HepG2 (cell line): ENCODE data around the gene PLD3. TPM values are rescaled to one million over a fixed set of nuclear protein-coding genes. Genes with fewer than 3 reads are reported as not detected.

Experiments used
- ATAC-seq: fragments of 200-7000 bp; cut with Tn5 transposase; 3 replicates; pipeline ENCODE4 v1.9.1; 2020; ENCODE audit warnings: mild to moderate bottlenecking, moderate library complexity
- BruUV-seq: library from RNA; stranded (reverse); fragments of 400-500 nt; replicated peaks from 2 replicates; lab custom pipeline; 2021; lab: Mats Ljungman, UMichigan
- CTCF ChIA-PET: fragments of 300-600 bp; formaldehyde crosslinking; extraction: SDS; loops from one replicate; lab custom pipeline; 2021; ENCODE audit warnings: low total read pairs, inconsistent platforms, low intra/inter-chr PET ratio; lab: Yijun Ruan, JAX
- POLR2A ChIA-PET: fragments of 350-600 bp; sonication (Branson Sonifier 250); formaldehyde crosslinking; loops from one replicate; lab custom pipeline; 2020; ENCODE audit warnings: antibody characterized with exemption, inconsistent platforms; lab: Yijun Ruan, JAX
- DNase-seq: peaks from one replicate; pipeline ENCODE4 v3.0.0-alpha.2; 2015; ENCODE audit warnings: low spot score
- FAIRE-seq: peaks from 3 replicates; lab custom pipeline; 2011; peaks lifted over from hg19 to GRCh38; lab: Jason Lieb, UNC
- H2AFZ ChIP-seq: one replicate; pipeline ENCODE4 v1.6.1; 2011; ENCODE audit warnings: low read length, inconsistent platforms
- H3K27ac ChIP-seq: fragments of 300-600 bp; 3 replicates; pipeline ENCODE4 v1.8.0; 2011; ENCODE audit warnings: mixed run types, mild to moderate bottlenecking, mixed read lengths, low read length, inconsistent platforms; ENCODE audit not compliant: insufficient read depth; ENCODE audit errors: extremely low read length
- H3K27me3 ChIP-seq, 2 experiments: fragments of 200-600 bp in 1 of 2; 2 replicates in 1 of 2; 3 replicates in 1 of 2; pipeline versions ENCODE4 v1.6.0 to v1.8.0; 2011; ENCODE audit warnings: low read length in 2 of 2, mild to moderate bottlenecking in 2 of 2, moderate library complexity in 2 of 2, inconsistent platforms in 1 of 2; ENCODE audit not compliant: insufficient read depth in 2 of 2, control insufficient read depth in 1 of 2
- H3K36me3 ChIP-seq, 2 experiments: fragments of 200-600 bp in 1 of 2; replicated peaks in 1 of 2; 2 replicates in 1 of 2; 3 replicates in 1 of 2; pipeline versions ENCODE4 v1.5.1 to v1.8.0; 2011; ENCODE audit warnings: low read length in 2 of 2, inconsistent platforms in 1 of 2; ENCODE audit not compliant: insufficient read depth in 2 of 2, control insufficient read depth in 1 of 2
- H3K4me1 ChIP-seq: 2 replicates; pipeline ENCODE4 v1.5.1; 2012; ENCODE audit warnings: low read length, inconsistent platforms; ENCODE audit not compliant: insufficient read depth
- H3K4me2 ChIP-seq: 2 replicates; pipeline ENCODE4 v1.6.0; 2011; ENCODE audit warnings: low read depth, low read length, inconsistent platforms
- H3K4me3 ChIP-seq, 3 experiments: fragments of 200-600 bp in 1 of 3; sonication (generic), shearing (Covaris generic) in 1 of 3; replicated peaks in 1 of 3; 2 replicates each; pipeline ENCODE4 v1.5.1; 2011 to 2016; ENCODE audit warnings: low read length in 3 of 3, inconsistent platforms in 2 of 3, low read depth in 2 of 3, mild to moderate bottlenecking in 2 of 3, control low read depth in 1 of 3, mixed read lengths in 1 of 3; ENCODE audit not compliant: insufficient read depth in 1 of 3
- H3K79me2 ChIP-seq: one replicate; pipeline ENCODE4 v1.6.1; 2011; ENCODE audit warnings: low read length, inconsistent platforms; ENCODE audit not compliant: insufficient read depth
- H3K9ac ChIP-seq: 2 replicates; pipeline ENCODE4 v1.6.0; 2011; ENCODE audit warnings: mild to moderate bottlenecking, low read depth, low read length, inconsistent platforms; ENCODE audit not compliant: insufficient read depth
- H3K9me3 ChIP-seq: 2 replicates; pipeline ENCODE4 v1.5.1; 2012; ENCODE audit warnings: mild to moderate bottlenecking, low read length
- H4K20me1 ChIP-seq: 2 replicates; pipeline ENCODE4 v1.6.0; 2011; ENCODE audit warnings: inconsistent platforms, mild to moderate bottlenecking, low read length, moderate library complexity; ENCODE audit not compliant: insufficient read depth
- NCOA5 ChIP-seq: sonication (generic); formaldehyde crosslinking; IDR thresholded peaks from 2 replicates; pipeline ENCODE4 v1.4.0; 2020; ENCODE audit warnings: missing genetic modification reagents
- NR3C1 ChIP-seq: sonication (generic); formaldehyde crosslinking; IDR thresholded peaks from 2 replicates; pipeline ENCODE4 v1.4.0; 2020; ENCODE audit warnings: missing genetic modification reagents
- SIX4 ChIP-seq: sonication (generic); formaldehyde crosslinking; IDR thresholded peaks from 2 replicates; pipeline ENCODE4 v1.4.0; 2020; ENCODE audit warnings: missing genetic modification reagents
- TBX3 ChIP-seq: fragments of 450-650 bp; IDR thresholded peaks from 2 replicates; pipeline ENCODE4 v1.6.1; 2017; ENCODE audit warnings: antibody characterized with exemption, mild to moderate bottlenecking, inconsistent platforms, borderline replicate concordance
- ZFY ChIP-seq: sonication (generic); formaldehyde crosslinking; IDR thresholded peaks from 2 replicates; pipeline ENCODE4 v1.4.0; 2020; ENCODE audit warnings: missing genetic modification reagents
- WGBS: methylation state at CpG from one replicate; pipeline ENCODE4 v1.1.6; 2017; ENCODE audit warnings: low lambda C conversion rate; 5-methylcytosine and 5-hydroxymethylcytosine counted together
- in situ Hi-C: cut with HindIII; loops from 2 replicates; pipeline ENCODE4 v1.10.0; 2017; ENCODE audit warnings: low pct_unique_long_range_greater_than_20kb; ENCODE audit not compliant: extremely low pct_ligation_motif_present
- intact Hi-C: fragments of 100-400 bp; cut with micrococcal nuclease; formaldehyde crosslinking; loops from one replicate; pipeline ENCODE4 v1.10.0; 2022; ENCODE audit not compliant: unreplicated experiment
- polyA plus RNA-seq, 8 experiments: library from polyadenylated mRNA; depleted of rRNA in 3 of 8; stranded (reverse) in 7 of 8; unstranded in 1 of 8; fragments of >200 nt; fragmentation: Illumina TruSeq in 4 of 8; extraction: Trizol in 4 of 8; gene quantifications; 2 replicates each; pipeline versions ENCODE4 v1.2.1 to v1.2.3, GENCODE V29; 2011 to 2016; ENCODE audit warnings: low read depth in 4 of 8, missing spikeins in 1 of 8, mixed read lengths in 1 of 8; ENCODE audit not compliant: insufficient read depth in 1 of 8
- total RNA-seq, 5 experiments: library from RNA; depleted of rRNA; stranded (reverse); fragments of >200 nt; fragmentation: Illumina TruSeq; extraction: Trizol; gene quantifications; 2 replicates each; pipeline ENCODE4 v1.2.3, GENCODE V29; 2016; ENCODE audit warnings: low read depth in 1 of 5
- TF ChIP-seq, protein P1 (sequence below): sonication (generic); formaldehyde crosslinking; IDR thresholded peaks from 2 replicates; pipeline ENCODE4 v1.4.0; 2020; ENCODE audit warnings: missing genetic modification reagents
- TF ChIP-seq, protein P2 (sequence below): sonication (generic); formaldehyde crosslinking; IDR thresholded peaks from 2 replicates; pipeline ENCODE4 v1.5.1; 2020; ENCODE audit warnings: mild to moderate bottlenecking, missing genetic modification reagents, moderate library complexity

PLD3 gene
- total and polyA plus RNA-seq, 2 of the 13 experiments (the other 11 are each of a cell fraction or from before 2014, with no cell fraction given) = 45.7 to 164 TPM

DNA sequence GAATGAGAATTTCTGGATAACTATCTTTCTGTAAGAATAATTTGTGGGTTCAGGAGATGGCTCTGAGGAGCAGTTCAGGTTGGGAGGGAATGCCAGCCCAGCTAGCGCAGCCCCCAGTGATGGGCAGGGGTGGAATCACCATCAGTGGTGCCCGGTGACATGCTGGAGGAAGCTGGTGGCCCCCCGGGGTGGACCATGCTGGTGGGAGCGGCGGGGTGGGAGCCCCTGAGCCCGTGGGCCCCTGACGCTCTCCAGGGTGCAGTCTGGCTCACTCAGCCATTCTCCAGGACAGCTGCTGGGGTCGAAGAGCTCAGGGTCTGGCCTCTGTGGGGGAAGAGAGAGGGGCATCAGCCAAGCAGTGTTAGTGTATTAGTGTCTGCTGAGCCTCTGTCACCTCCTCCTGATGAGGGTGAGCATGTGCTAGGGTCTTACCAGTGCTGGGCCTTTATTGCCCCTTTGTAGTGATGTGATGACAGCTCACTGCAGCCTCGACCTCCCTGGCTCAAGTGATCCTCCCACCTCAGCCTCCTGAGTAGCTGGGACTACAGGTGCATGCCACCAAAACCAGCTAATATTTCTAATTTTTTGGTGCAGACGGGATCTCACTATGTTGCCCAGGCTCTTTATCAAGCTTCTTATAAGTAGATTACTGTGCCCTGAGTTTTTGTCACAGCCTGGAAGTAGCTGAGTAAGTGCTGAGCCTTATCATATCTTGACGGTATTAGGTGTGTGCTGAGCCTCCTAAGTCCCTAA, 31.1 kb downstream of the PLD3 start (continued):
- no peak for TF ChIP-seq SIX4 (CRISPR knock-in tag)
- TF ChIP-seq ZFY (CRISPR knock-in tag) = no peak
- TF ChIP-seq NR3C1 (CRISPR knock-in tag) = no peak

DNA sequence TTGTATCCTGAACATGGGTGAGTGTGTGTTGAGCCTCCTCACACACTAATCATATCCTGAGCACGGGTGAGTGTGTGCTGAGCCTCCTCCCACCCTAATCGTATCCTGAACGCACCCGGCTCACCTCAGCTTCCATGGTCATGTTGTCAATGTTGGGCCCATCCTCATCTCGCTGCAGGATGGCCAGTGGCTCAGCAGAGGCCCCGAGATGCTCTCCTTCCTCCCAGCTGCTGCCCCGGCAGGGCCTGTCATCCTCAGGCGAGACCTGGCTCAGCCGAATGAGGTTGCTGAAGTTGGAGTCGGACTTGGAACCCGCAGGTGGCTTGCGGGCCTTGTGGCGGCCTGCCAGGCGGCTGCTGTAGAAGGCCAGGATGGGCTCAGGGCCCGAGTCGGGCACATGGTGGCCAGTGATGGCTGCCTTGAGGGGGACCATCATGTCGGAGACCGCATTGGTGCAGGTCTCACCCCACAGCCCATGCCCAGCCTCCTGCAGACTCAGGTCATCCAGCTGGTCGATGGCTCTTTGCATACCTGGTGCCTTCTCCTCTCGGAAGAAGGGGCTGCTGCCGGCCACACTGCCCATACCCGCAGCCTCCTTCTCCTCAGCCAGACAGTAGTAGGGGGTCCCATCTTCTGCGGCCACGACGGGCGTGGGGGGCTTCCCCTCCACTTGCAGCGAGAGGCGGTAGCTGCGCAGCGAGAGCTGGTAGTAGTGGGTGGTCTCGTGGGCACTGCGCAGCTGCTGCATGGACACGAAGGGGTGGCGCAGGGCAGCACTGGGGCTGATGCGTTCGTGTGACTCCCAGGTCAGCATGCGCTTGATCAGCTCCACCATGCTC, 31.9 kb downstream of the PLD3 start:
- BruUV-seq = no TSS peak
- intact Hi-C loops = no loop called here
- H3K36me3 ChIP-seq = no peaks in the 10 kb centered on the region; a peak in 1 of 5 replicates
- in situ Hi-C loops = no loop called here
- H3K4me3 ChIP-seq = no peak overlapping the region
- H3K4me2 ChIP-seq = no peak overlapping the region
- no peak overlapping the region for H3K27ac ChIP-seq
- H3K4me1 ChIP-seq = peaks cover 8% of the 10 kb centered on the region; the same call in 1 of the 2 replicates
- H3K9me3 ChIP-seq = no peaks in the 10 kb centered on the region
- POLR2A ChIA-PET = no interaction called here
- no peaks in the 10 kb centered on the region for H3K79me2 ChIP-seq
- H2AFZ ChIP-seq = no peak overlapping the region
- H3K9ac ChIP-seq = no peak overlapping the region
- FAIRE-seq (no peak), ATAC-seq (no peak), DNase-seq (no peak)
- no peak for TF ChIP-seq TBX3
- no peak for TF ChIP-seq NCOA5 (CRISPR knock-in tag)
- TF ChIP-seq, protein P1, sequence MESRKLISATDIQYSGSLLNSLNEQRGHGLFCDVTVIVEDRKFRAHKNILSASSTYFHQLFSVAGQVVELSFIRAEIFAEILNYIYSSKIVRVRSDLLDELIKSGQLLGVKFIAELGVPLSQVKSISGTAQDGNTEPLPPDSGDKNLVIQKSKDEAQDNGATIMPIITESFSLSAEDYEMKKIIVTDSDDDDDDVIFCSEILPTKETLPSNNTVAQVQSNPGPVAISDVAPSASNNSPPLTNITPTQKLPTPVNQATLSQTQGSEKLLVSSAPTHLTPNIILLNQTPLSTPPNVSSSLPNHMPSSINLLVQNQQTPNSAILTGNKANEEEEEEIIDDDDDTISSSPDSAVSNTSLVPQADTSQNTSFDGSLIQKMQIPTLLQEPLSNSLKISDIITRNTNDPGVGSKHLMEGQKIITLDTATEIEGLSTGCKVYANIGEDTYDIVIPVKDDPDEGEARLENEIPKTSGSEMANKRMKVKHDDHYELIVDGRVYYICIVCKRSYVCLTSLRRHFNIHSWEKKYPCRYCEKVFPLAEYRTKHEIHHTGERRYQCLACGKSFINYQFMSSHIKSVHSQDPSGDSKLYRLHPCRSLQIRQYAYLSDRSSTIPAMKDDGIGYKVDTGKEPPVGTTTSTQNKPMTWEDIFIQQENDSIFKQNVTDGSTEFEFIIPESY (CRISPR knock-in tag) = peak; percentile 40; the same call in 1 of the 2 replicates
- TF ChIP-seq, protein P2, sequence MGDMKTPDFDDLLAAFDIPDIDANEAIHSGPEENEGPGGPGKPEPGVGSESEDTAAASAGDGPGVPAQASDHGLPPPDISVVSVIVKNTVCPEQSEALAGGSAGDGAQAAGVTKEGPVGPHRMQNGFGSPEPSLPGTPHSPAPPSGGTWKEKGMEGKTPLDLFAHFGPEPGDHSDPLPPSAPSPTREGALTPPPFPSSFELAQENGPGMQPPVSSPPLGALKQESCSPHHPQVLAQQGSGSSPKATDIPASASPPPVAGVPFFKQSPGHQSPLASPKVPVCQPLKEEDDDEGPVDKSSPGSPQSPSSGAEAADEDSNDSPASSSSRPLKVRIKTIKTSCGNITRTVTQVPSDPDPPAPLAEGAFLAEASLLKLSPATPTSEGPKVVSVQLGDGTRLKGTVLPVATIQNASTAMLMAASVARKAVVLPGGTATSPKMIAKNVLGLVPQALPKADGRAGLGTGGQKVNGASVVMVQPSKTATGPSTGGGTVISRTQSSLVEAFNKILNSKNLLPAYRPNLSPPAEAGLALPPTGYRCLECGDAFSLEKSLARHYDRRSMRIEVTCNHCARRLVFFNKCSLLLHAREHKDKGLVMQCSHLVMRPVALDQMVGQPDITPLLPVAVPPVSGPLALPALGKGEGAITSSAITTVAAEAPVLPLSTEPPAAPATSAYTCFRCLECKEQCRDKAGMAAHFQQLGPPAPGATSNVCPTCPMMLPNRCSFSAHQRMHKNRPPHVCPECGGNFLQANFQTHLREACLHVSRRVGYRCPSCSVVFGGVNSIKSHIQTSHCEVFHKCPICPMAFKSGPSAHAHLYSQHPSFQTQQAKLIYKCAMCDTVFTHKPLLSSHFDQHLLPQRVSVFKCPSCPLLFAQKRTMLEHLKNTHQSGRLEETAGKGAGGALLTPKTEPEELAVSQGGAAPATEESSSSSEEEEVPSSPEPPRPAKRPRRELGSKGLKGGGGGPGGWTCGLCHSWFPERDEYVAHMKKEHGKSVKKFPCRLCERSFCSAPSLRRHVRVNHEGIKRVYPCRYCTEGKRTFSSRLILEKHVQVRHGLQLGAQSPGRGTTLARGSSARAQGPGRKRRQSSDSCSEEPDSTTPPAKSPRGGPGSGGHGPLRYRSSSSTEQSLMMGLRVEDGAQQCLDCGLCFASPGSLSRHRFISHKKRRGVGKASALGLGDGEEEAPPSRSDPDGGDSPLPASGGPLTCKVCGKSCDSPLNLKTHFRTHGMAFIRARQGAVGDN (CRISPR knock-in tag) = 0 out of 2 replicates have a peak, but pooled peaks have one; percentile 18
- no peaks in the 10 kb centered on the region for H3K27me3 ChIP-seq
- H4K20me1 ChIP-seq = no peaks in the 10 kb centered on the region
- WGBS = 90% methylated on average over 10 of the region's 37 CpGs
- CTCF ChIA-PET = no interaction called here
